Measurements from ENCODE around the gene PIAS2.

PIAS2 gene

GRCh38 chr18:46756559-46757201 lies 160.6 kb downstream of the PIAS2 start, which contains the start of gene ST8SIA5:
Gene ST8SIA5, minus strand, starts transcription at chr18:46757053. Its CDS starts 545 bp downstream, at chr18:46756508.
- DNase-seq = no peak

- no peak for DNase-seq
These were observed 161.2 kb downstream of the PIAS2 start for GRCh38 chr18:46756025-46756558.

- no peak for DNase-seq
These were observed 161.8 kb downstream of the PIAS2 start for GRCh38 chr18:46755315-46756024.

GRCh38 chr18:46754661-46755292 lies 162.5 kb downstream of the PIAS2 start:
- DNase-seq = no peak

- no peak for DNase-seq
These were observed 163.1 kb downstream of the PIAS2 start for GRCh38 chr18:46754188-46754587.
